Activated CD4-positive, alpha-beta T cell treated with anti-CD3 and anti-CD28 coated beads, Interleukin-2, amount 50 U/mL, for 4 hours (primary cell): Measurements from ENCODE around the gene GNB5.
A peak's percentile ranks its signal among the peaks of the same experiment; 100 is the strongest.
"Not testable (repeated sequence)": the region's sequence is repeated elsewhere in the genome, so short reads cannot be mapped to it uniquely, and the experiment has no call there.

Experiments
- DNase-seq, 2 experiments: peaks; one replicate each; pipeline ENCODE4 v3.0.0-alpha.2; 2020

GNB5 gene

GRCh38 chr15:52206446-52206845, 15.3 kb upstream of the GNB5 start:
- no peak for DNase-seq

- no peak for DNase-seq
Measured at GRCh38 chr15:52204657-52205056, 13.5 kb upstream of the GNB5 start.

GRCh38 chr15:52200831-52201365, 9.7 kb upstream of the GNB5 start:
- DNase-seq = no peak

GRCh38 chr15:52199271-52199670, 8.1 kb upstream of the GNB5 start:
- no peak for DNase-seq

DNA sequence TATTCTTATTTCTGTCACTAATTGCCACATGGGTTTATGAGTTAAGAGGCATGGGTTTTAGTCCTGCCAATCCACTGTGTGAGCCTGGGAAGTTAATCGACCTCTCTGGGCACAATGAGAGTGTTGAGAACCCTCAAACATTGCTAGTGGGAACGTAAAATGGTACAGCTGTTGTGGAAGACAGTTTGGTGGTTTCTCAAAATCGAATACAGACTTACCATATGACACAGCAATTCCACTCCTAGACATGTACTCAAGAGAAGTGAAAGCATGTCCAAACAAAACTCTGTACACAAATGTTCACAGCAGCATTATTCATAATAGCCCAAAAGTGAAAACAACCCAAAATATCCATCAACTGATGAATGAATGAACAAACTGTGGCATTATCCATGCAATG, 5.7 kb upstream of the GNB5 start:
- DNase-seq = no peak

- DNase-seq = no peak
Measured at GRCh38 chr15:52193791-52194190, 2.6 kb upstream of the GNB5 start.

- DNase-seq = no peak
Measured at GRCh38 chr15:52193321-52193720, 2.1 kb upstream of the GNB5 start.

GRCh38 chr15:52186651-52187486, 4.3 kb downstream of the GNB5 start:
- DNase-seq = no peak

- DNase-seq = no peak
Measured at GRCh38 chr15:52185151-52185561, 6.0 kb downstream of the GNB5 start.

GRCh38 chr15:52184721-52185120, 6.5 kb downstream of the GNB5 start:
- DNase-seq = no peak

DNA sequence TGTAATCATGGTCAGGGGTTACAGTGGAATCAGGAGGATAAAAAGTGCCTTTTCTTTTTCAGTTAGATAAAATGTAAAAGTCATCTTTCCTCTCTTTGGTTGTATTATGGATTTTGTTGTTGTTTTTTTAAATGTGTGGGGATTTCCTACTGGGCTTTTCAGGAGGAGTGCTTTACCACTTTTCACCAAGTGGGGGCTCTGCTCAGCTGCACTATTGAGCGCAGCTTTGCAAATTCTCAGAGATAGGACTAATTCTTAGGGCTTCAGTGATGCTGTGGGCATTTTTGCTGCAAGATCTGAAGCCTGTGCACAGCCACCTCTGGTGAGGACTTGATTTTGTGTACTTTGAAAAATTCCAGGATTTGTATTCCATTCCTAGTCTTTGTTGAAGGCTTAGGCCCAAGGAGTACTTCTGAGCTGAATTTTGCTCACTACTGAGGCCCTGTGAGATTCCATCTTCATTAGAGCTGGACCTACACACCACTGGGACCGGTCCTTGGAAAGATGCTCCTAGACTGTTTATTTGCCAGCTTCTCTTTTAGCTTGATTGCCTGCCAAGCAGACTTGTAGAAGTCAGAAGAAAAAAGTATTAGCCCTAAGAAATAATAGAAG, 7.5 kb downstream of the GNB5 start:
- DNase-seq = no peak

- DNase-seq = no peak
Measured at GRCh38 chr15:52181938-52182780, 9.0 kb downstream of the GNB5 start.

GRCh38 chr15:52180851-52181450, 10.2 kb downstream of the GNB5 start:
- no peak for DNase-seq

DNA sequence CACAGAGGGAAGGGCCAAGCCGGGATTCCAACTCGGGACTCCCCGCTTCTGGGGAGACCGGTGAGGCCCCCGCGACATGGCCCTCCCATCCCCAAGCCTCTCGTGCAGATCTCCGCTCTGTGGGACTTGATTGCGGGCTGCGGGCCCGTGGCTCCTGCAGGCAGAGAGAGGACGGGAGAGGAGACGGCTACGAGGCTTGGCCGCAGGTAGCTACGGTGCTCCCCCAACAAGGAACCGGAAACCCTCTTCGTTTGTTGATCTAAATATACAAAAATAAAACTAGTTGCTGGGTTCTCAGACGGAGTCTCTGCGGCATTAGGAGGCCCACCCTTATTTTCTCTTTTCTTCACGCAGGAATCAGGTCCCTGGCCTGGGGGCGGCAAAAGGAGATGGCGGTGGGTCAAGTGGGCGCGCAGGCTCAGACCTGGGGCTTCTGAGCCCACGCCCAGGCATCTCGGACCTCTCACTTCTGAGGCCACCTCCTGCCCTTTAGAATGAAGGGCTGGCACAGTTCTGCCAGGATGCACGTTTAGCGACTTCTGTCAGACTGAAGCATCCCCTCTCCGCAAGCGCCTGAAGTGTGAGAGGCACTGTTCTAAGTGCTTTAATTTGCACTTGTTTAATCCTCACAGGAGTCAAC, 10.9 kb downstream of the GNB5 start:
- peak; percentile 11 to 16 for DNase-seq

DNA sequence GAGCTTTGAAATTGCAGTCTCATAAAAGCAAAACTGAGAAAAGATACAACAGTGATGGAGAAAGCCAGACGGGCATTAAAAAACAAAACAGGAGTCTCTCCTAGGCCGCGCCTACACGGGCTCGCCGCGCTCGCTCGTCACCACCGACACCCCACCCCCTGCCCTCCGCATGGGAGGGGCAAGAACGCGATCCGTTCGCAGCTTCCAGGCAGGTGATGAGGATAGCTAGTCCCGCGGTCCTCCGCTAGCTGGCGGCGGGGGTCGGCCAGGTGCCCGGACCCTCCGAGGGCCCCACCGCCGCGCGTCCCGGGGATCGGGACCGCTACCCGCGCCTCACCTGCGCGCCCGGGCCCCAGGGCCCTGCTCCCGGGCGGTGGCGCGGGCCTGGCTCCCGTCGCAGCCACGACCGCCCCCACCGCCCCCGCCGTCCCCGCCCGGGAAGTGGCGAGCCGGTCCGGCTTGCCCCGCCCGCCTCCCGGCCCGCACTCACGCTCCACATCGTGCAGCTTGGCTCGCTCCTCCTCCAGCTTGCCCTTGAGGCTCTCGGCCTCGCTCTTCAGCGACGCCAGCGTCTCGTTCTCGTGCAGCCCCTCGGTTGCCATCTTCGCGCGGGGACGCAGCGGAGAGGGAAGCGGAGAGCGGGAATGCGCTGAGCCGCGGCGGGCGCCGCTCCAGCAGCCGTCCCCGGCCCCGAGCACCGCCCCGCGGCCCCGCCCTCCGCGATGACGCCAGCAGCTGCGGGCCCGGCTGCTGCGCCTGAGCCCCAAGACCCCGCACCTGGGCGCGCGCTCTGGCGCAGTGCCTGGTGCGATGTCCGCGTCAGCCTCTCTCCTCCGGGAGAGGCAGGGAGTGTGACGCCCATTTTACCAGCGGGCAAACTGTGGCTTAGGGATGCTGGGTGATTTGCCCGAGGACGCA, 11.7 kb downstream of the GNB5 start:
- peak; percentile 84 to 85 for DNase-seq

- DNase-seq = no peak
Measured at GRCh38 chr15:52178765-52179164, 12.4 kb downstream of the GNB5 start.

DNA sequence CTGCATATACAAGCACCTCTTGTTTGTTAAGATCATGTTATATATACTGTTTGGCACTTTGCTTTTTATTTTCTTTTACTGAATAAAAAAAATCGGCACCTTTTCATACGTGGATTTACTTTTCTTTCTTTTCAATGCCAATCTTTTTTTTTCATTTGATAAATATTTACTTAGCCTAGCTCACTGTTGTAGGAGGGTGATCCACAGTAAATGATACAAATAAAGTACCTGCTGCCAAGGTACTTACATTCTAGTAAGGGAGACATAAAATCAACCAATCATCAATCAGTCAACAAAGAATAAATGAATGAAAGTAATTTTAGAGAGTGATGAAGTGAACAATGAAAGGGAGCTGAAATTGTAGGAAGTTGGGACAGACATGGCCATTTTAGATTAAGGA, 18.3 kb downstream of the GNB5 start:
- DNase-seq = no peak

GRCh38 chr15:52171807-52172206, 19.4 kb downstream of the GNB5 start:
- DNase-seq = no peak

DNA sequence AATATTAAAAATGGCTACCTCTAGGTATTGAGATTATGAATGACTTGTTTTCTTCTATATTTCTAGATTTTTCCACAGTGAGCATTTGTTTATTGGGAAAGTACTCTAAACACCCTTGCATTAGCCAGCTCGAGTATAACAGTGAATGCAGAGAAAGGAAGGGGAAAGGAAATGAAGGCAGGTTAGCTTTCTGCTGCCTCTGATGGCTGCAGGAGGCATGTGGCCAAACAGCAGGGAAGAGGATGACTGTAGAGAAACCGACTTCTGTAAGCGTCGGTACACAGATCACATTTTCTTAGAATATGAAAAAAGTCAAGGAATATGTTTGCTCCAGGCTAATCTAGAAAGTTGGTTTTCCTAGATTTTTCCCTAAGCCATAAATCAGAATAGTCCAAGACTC, 19.8 kb downstream of the GNB5 start:
- DNase-seq = no peak

DNA sequence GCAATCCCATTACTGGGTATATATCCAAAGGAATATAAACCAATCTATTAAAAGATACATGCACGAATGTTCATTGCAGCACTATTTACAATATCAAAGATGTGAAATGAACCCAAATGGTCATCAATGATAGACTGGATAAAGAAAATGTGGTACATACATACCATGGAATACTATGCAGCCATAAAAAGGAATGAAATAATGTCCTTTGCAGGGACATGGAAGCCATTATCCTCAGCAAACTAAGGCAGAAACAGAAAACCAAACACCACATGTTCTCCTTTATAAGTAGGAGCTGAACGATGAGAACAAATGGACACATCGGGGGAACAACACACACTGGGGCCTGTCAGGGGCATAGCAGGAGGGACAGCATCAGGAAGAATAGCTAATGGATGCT, 21.0 kb downstream of the GNB5 start:
- DNase-seq = not testable (repeated sequence)

DNA sequence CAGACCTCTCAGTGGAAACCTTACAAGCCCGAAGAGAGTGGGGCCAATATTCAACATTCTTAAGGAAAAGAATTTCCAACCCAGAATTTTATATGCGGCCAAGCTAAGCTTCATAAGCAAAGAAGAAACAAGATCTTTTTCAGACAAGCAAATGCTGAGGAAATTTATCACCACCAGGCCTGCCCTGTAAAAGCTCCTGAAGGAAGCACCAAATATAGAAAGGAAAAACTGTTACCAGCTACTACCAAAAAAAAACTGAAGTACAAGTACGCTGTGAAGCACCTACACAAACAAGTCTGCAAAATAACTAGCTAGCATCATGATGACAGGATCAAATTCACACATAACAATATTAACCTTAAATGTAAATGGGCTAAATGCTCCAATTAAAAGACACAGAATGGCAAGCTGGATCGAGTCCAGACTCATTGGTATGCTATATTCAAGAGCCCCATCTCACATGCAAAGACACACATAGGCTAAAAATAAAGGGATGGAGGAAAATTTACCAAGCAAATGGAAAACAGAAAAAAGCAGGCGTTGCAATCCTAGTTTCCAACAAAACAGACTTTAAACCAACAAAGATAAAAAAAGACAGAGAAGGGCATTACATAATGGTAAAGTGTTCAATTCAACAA, 25.6 kb downstream of the GNB5 start:
- DNase-seq = not testable (repeated sequence)
